Esophagus (tissue), 2 donors: ENCODE measurements around the gene ARHGEF19. TPM values are rescaled to one million over a fixed set of nuclear protein-coding genes. Genes with fewer than 3 reads are reported as not detected.
"Not testable (repeated sequence)": the region's sequence is repeated elsewhere in the genome, so short reads cannot be mapped to it uniquely, and the experiment has no call there.

Experiments used
- H3K27ac ChIP-seq, 2 donors: one replicate each; pipeline ENCODE4 v1.5.1; 2013; ENCODE audit warnings: low read depth in 2 of 2, mild to moderate bottlenecking in 2 of 2, inconsistent platforms in 1 of 2, low read length in 1 of 2, moderate library complexity in 1 of 2
- H3K27me3 ChIP-seq, 2 donors: one replicate each; pipeline ENCODE4 v1.6.1; 2013; ENCODE audit warnings: low read length in 2 of 2, control low read depth in 1 of 2, mild to moderate bottlenecking in 1 of 2; ENCODE audit not compliant: insufficient read depth in 2 of 2, control insufficient read depth in 1 of 2
- H3K36me3 ChIP-seq, 2 donors: one replicate each; pipeline ENCODE4 v1.6.1; 2013; ENCODE audit warnings: low read length in 1 of 2; ENCODE audit not compliant: control insufficient read depth in 2 of 2, insufficient read depth in 2 of 2
- H3K4me1 ChIP-seq, 2 donors: one replicate each; pipeline ENCODE4 v1.6.1; 2013; ENCODE audit warnings: low read length in 1 of 2; ENCODE audit not compliant: control insufficient read depth in 2 of 2, insufficient read depth in 2 of 2
- H3K4me3 ChIP-seq, 2 donors: one replicate each; pipeline ENCODE4 v1.5.1; 2013; ENCODE audit warnings: low read length in 2 of 2, mild to moderate bottlenecking in 2 of 2, low read depth in 1 of 2, moderate library complexity in 1 of 2
- H3K9me3 ChIP-seq, 2 donors: one replicate each; pipeline ENCODE4 v1.6.1; 2013; ENCODE audit warnings: mild to moderate bottlenecking in 2 of 2, low read depth in 1 of 2, low read length in 1 of 2, moderate library complexity in 1 of 2; ENCODE audit not compliant: control insufficient read depth in 2 of 2, insufficient read depth in 1 of 2
- WGBS, 2 donors: extraction: QIAGEN DNeasy Blood & Tissue Kit; methylation state at CpG; one replicate each; pipeline ENCODE4 v1.1.7; 2013; 5-methylcytosine and 5-hydroxymethylcytosine counted together
- polyA plus RNA-seq, 2 donors: library from polyadenylated mRNA; stranded (reverse); fragments of 200-250 nt; gene quantifications; one replicate each; pipeline ENCODE4 v1.2.3, GENCODE V29; 2013
- donor health status: healthy with polysubstance abuse.
- donor health status: Bipolar disorder and iron deficiency.

The ARHGEF19 gene
- polyA plus RNA-seq, 2 donors, result 20.1 to 31.1 TPM

- 24 to 30% methylated on average over 33 of the region's 33 CpGs for WGBS, 2 donors
- Histone ChIP-seq H3K36me3 (no peaks in the 10 kb centered on the region), H3K27ac (peak overlapping the region; percentile 85 to 98), H3K4me3 (peak overlapping the region; percentile 51 to 69), H3K27me3 (no peaks in the 10 kb centered on the region), H3K4me1 (peaks cover 10 to 19% of the 10 kb centered on the region in 2 donors), H3K9me3 (no peaks in the 10 kb centered on the region)
Observed at GRCh38 chr1:16215882-16216753, 3.7 kb upstream of the ARHGEF19 start.

- H3K4me1 ChIP-seq, result peaks cover 10 to 22% of the 10 kb centered on the region in 2 donors
- H3K27ac ChIP-seq, H3K4me3 ChIP-seq, H3K9me3 ChIP-seq, H3K36me3 ChIP-seq, H3K27me3 ChIP-seq: not testable (repeated sequence)
- 92 to 94% methylated on average over 14 of the region's 14 CpGs for whole genome bisulfite sequencing, 2 donors
Observed at GRCh38 chr1:16215240-16215639, 2.8 kb upstream of the ARHGEF19 start.

GRCh38 chr1:16213544-16213943 is 1.1 kb upstream of the ARHGEF19 start:
- H3K27ac ChIP-seq, H3K27me3 ChIP-seq, H3K4me3 ChIP-seq, H3K9me3 ChIP-seq, H3K36me3 ChIP-seq: not testable (repeated sequence)
- peaks cover 10 to 29% of the 10 kb centered on the region in 2 donors for H3K4me1 ChIP-seq
- 89 to 92% methylated on average over 3 of the region's 3 CpGs for WGBS, 2 donors

GRCh38 chr1:16213013-16213412 is 561 bp upstream of the ARHGEF19 start:
- Histone ChIP-seq H3K9me3 (no peaks in the 10 kb centered on the region), H3K27ac (peak overlapping the region; percentile 11 to 66), H3K36me3 (no peaks in the 10 kb centered on the region), H3K4me1 (peaks cover 9 to 30% of the 10 kb centered on the region in 2 donors), H3K4me3 (no peak overlapping the region), H3K27me3 (no peaks in the 10 kb centered on the region)
- 46 to 66% methylated on average over 3 of the region's 3 CpGs for WGBS, 2 donors

GRCh38 chr1:16211824-16212223 is 628 bp downstream of the ARHGEF19 start:
- no peaks in the 10 kb centered on the region for H3K27me3 ChIP-seq
- peak overlapping the region; percentile 31 to 41 for H3K4me3 ChIP-seq
- H3K9me3 ChIP-seq, result no peaks in the 10 kb centered on the region
- H3K36me3 ChIP-seq, result no peaks in the 10 kb centered on the region
- peaks cover 7 to 32% of the 10 kb centered on the region in 2 donors for H3K4me1 ChIP-seq
- peak overlapping the region; percentile 26 to 66 for H3K27ac ChIP-seq
- 54 to 57% methylated on average over 6 of the region's 6 CpGs for WGBS, 2 donors

GRCh38 chr1:16210581-16210980 is 1.9 kb downstream of the ARHGEF19 start:
- WGBS, 2 donors, result 60 to 61% methylated on average over 4 of the region's 4 CpGs

GRCh38 chr1:16209847-16210407 is 2.5 kb downstream of the ARHGEF19 start:
- Histone ChIP-seq H3K4me1 (peaks cover 6 to 42% of the 10 kb centered on the region in 2 donors), H3K4me3 (peak overlapping the region in 1 of 2 donors; percentile 9), H3K36me3 (no peaks in the 10 kb centered on the region), H3K27me3 (no peaks in the 10 kb centered on the region), H3K27ac (peak overlapping the region in 1 of 2 donors; percentile 46), H3K9me3 (no peaks in the 10 kb centered on the region)
- 46 to 48% methylated on average over 11 of the region's 11 CpGs for WGBS, 2 donors

More at GRCh38 chr1:16210581-16210980, 1.9 kb downstream of the ARHGEF19 start:
- no peaks in the 10 kb centered on the region for H3K27me3 ChIP-seq
- peaks cover 3 to 38% of the 10 kb centered on the region in 2 donors for H3K4me1 ChIP-seq
- no peak overlapping the region for H3K27ac ChIP-seq
- H3K9me3 ChIP-seq, result no peaks in the 10 kb centered on the region
- peak overlapping the region in 1 of 2 donors; percentile 5 for H3K4me3 ChIP-seq
- H3K36me3 ChIP-seq, result no peaks in the 10 kb centered on the region

- WGBS, 2 donors, result 67 to 74% methylated on average over 9 of the region's 9 CpGs
- no peaks in the 10 kb centered on the region for H3K9me3 ChIP-seq
- H3K27ac ChIP-seq, result no peak overlapping the region
- H3K36me3 ChIP-seq, result no peaks in the 10 kb centered on the region
- H3K4me3 ChIP-seq, result no peak overlapping the region
- no peaks in the 10 kb centered on the region for H3K27me3 ChIP-seq
- peaks cover 6 to 42% of the 10 kb centered on the region in 2 donors for H3K4me1 ChIP-seq
Observed at GRCh38 chr1:16209132-16209846, 3.2 kb downstream of the ARHGEF19 start.

- Histone ChIP-seq H3K27ac (peak overlapping the region; percentile 97 to 98), H3K36me3 (no peaks in the 10 kb centered on the region), H3K4me1 (peaks cover 6 to 42% of the 10 kb centered on the region in 2 donors), H3K27me3 (no peaks in the 10 kb centered on the region), H3K4me3 (no peak overlapping the region), H3K9me3 (no peaks in the 10 kb centered on the region)
- 59 to 75% methylated on average over 13 of the region's 13 CpGs for WGBS, 2 donors
Observed at GRCh38 chr1:16208270-16208987, 4.0 kb downstream of the ARHGEF19 start.
